ENCODE measurements around the gene MAP3K1.

DNA sequence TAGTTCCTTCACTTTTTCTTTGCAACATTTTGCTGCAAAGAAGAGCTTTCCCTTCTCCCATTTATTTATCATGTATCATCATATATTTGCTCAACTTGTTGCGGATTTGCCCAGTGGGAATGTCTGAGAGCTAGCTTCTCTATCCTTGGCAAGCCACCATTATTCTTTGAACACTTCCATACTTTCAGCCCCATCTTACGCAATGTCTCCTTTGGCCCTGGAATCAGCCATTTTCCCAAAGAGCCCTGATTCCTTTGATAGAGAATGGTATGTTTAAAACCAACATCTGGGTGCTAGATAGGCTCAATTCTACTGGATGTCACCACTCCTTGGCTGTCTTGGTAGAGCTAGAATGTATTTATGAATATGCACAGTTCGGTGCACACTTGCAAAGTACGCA lies 81.4 kb downstream of the MAP3K1 start:
- TF ChIP-seq, protein P1, sequence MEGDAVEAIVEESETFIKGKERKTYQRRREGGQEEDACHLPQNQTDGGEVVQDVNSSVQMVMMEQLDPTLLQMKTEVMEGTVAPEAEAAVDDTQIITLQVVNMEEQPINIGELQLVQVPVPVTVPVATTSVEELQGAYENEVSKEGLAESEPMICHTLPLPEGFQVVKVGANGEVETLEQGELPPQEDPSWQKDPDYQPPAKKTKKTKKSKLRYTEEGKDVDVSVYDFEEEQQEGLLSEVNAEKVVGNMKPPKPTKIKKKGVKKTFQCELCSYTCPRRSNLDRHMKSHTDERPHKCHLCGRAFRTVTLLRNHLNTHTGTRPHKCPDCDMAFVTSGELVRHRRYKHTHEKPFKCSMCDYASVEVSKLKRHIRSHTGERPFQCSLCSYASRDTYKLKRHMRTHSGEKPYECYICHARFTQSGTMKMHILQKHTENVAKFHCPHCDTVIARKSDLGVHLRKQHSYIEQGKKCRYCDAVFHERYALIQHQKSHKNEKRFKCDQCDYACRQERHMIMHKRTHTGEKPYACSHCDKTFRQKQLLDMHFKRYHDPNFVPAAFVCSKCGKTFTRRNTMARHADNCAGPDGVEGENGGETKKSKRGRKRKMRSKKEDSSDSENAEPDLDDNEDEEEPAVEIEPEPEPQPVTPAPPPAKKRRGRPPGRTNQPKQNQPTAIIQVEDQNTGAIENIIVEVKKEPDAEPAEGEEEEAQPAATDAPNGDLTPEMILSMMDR (conservative IDR thresholded peaks at IDR 0.05; ENCODE audit: low read length), result no peak
- TF ChIP-seq EZH2phosphoT487 (IDR thresholded peaks at IDR 0.05; ENCODE audit: borderline replicate concordance), result no peak

Measured in Loucy (cell line).